Measurements from ENCODE around the gene MAP4K4. TPM values are rescaled to one million over a fixed set of nuclear protein-coding genes. Genes with fewer than 3 reads are reported as not detected.

Gene MAP4K4
- total and polyA plus RNA-seq, 5 donors, result 30.8 to 64.5 (median 61.7) TPM

DNA sequence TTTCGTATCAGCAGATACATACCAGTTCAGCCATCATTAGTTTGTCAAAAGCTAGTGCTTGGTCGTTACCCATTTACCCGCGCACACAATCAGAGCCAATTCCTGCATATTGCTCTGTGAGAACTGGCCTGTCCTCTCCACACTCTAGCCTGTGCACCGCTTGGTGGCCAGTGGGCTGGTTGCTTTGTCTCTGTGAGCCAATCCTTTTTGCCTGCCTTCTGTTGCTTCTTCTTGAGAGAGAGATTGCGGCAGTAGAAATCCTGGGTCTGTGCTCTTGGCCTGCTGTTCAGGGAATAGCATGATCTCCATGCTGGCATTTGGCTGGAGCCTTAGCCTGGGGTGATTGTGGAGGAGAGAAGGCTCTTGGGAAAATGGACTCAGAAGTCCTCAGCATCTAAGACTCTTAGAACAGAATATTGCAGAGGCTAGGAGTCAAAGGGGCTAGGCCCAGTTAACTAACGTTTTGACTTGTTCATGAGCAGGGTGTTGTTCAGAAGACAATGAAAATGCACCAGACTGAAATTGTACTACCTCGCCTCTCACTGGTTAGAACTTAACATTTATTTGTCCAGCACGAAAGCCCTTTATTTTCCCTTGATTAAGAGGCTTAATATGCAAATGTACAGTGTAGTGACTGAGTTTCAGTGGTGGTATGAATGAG is 37.1 kb downstream of the MAP4K4 start:
- no peak for ATAC-seq

DNA sequence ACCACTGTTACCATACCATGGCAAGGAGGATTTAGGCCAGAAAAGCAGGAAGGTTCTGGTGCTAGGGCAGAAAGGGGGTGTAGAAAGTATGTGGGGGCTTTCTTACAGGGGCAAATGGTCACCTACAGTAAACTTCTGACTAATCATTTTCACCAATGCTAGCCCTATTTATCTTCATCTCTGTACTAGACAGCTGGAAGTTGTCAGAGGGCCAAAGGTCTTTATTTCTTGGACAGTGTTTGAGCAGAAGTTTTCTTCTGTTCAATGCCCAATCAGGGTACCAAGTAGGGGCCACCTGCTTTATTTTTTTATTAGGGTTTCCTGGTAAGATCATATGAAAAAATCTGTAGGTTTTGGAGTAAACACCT is 37.6 kb downstream of the MAP4K4 start:
- Histone ChIP-seq H3K4me1 (ENCODE audit: control insufficient read depth, insufficient read depth, low read length) (peaks cover 28% of the 10 kb centered on the region), H3K27ac (ENCODE audit: low read length) (no peak overlapping the region), H3K27me3 (ENCODE audit: control insufficient read depth, insufficient read depth) (no peaks in the 10 kb centered on the region), H3K4me3 (ENCODE audit: low read length) (no peak overlapping the region), H3K9me3 (ENCODE audit: control insufficient read depth, low read length) (no peaks in the 10 kb centered on the region)
- DNase-seq, result no peak
- intact Hi-C loops (cut with DNase I), result no loop called here
- ATAC-seq, result no peak

More for the DNA sequence above, 37.1 kb downstream of the MAP4K4 start:
- H3K27me3 ChIP-seq (ENCODE audit: control insufficient read depth, insufficient read depth), result no peaks in the 10 kb centered on the region
- no peaks in the 10 kb centered on the region for H3K9me3 ChIP-seq (ENCODE audit: control insufficient read depth, low read length)
- no peak overlapping the region for H3K4me3 ChIP-seq (ENCODE audit: low read length)
- H3K4me1 ChIP-seq (ENCODE audit: control insufficient read depth, insufficient read depth, low read length), result peaks cover 31% of the 10 kb centered on the region
- intact Hi-C loops (cut with DNase I), result no loop called here
- WGBS, result 78% methylated on average over 9 of the region's 9 CpGs
- no peak for DNase-seq
- H3K27ac ChIP-seq (ENCODE audit: low read length), result peak overlapping the region; percentile 47

DNA sequence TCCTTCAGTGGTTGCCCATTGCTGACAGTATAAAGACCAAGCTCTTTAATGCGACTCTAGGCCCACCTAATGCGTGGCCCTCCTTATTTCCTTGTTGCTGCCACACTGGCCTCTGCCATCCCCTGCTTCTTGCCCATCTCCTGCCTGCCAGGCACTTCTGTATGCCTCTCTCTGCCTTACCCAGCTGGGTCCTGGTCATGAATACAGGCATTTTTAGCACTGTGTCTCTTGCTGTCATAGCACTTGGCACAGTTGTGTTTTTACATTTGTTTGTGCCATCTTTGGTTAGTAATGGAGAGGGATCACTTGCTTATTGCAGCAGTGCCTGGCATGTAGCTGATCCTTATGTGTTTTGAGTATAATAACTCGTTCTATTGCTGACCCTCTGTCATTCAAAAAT is 38.7 kb downstream of the MAP4K4 start:
- 63% methylated on average over 3 of the region's 3 CpGs for WGBS
- Histone ChIP-seq H3K4me3 (ENCODE audit: low read length) (no peak overlapping the region), H3K4me1 (ENCODE audit: control insufficient read depth, insufficient read depth, low read length) (peaks cover 28% of the 10 kb centered on the region), H3K27me3 (ENCODE audit: control insufficient read depth, insufficient read depth) (no peaks in the 10 kb centered on the region), H3K9me3 (ENCODE audit: control insufficient read depth, low read length) (no peaks in the 10 kb centered on the region), H3K27ac (ENCODE audit: low read length) (peak overlapping the region; percentile 88)
- DNase-seq (no peak), ATAC-seq (peak; percentile 24 to 29)
- intact Hi-C loops (cut with DNase I), result no loop called here

DNA sequence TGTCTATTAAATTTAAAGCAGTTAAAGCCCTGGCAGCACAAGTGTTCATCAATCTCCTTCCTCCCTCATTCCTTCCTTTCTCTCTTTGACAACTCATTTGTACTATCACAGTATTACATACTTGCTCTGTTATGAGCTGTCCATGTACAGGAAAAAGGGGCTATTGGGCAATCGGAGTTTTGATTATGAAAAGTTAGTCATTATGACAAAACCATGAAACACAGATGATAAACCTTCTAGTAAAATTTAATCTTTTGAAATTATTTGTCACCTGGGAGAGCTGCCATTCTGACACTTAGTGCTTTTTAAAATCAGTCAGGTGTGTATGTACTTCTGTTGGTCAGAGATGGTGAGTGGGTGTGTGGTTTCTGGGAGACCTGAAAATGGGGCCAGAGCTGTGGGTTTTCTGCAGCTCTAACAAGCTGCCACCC is 39.4 kb downstream of the MAP4K4 start:
- intact Hi-C loops (cut with DNase I), result no loop called here
- Histone ChIP-seq H3K27me3 (ENCODE audit: control insufficient read depth, insufficient read depth) (no peaks in the 10 kb centered on the region), H3K9me3 (ENCODE audit: control insufficient read depth, low read length) (no peaks in the 10 kb centered on the region), H3K4me3 (ENCODE audit: low read length) (no peak overlapping the region), H3K27ac (ENCODE audit: low read length) (peak overlapping the region; percentile 73), H3K4me1 (ENCODE audit: control insufficient read depth, insufficient read depth, low read length) (peaks cover 31% of the 10 kb centered on the region)
- ATAC-seq (peak; percentile 22 to 67), DNase-seq (no peak)
- WGBS, result 18% methylated on average over 1 of the region's 1 CpG

DNA sequence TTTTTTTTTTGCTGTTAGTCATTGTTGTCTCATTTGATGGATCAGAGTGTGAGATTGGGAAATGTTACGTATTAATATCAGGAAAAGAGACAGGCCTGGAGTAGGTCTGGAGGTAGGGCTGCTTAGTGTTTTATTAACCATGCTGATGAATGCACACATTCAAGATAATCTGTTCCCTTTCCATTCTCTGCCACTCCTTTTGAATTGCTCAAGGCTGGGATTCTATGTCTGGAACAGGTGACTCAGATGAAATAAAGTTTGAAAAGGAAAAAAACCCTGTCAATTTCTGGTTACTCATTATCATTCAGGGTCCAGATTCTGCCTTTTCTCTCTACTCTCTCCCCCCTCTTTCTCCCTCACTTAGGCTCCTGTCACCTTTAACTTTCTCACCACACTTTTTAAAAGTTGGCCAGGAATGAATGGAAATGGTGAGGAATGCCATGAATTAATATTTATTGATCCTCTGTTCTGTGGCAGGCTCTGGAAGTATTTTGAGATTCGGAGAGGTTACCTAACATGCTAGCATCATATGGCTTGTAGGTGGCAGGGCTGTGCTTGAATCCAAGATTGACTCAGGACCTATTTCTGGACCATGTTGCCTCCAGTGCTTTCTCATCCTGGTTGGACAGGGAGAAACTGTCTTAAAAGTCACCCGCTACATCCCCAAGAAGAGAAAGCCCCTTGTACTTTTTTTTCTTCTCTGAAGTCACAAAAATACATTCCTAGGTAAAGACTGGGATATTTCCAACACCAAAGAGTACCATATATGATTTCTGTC is 40.2 kb downstream of the MAP4K4 start:
- H3K4me3 ChIP-seq (ENCODE audit: low read length), result no peak overlapping the region
- WGBS, result 81% methylated on average over 3 of the region's 3 CpGs
- peaks cover 37% of the 10 kb centered on the region for H3K4me1 ChIP-seq (ENCODE audit: control insufficient read depth, insufficient read depth, low read length)
- DNase-seq, result no peak
- no peaks in the 10 kb centered on the region for H3K27me3 ChIP-seq (ENCODE audit: control insufficient read depth, insufficient read depth)
- no peak for ATAC-seq
- peak overlapping the region; percentile 30 for H3K27ac ChIP-seq (ENCODE audit: low read length)
- intact Hi-C loops (cut with DNase I), result no loop called here
- no peaks in the 10 kb centered on the region for H3K9me3 ChIP-seq (ENCODE audit: control insufficient read depth, low read length)

DNA sequence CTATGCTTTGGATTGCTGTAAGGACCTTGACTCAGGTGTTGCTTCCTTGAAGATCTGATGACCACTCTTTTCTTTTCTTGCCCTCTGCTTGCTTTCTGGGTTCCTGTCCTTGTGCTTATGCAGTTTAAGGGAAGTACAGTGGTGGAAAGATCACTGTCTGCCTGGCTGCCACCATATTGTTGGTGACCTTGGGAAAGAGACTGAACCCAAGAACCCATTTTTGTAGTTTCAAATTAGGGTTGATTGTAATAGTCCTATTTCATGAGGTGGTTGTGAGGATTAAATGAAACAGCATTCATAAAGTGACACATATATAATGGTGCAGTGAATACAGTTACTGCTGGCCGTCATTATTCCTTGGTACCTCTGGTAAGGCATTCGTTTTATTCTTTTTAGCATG is 41.1 kb downstream of the MAP4K4 start:
- WGBS, result 91% methylated on average over 2 of the region's 2 CpGs
- DNase-seq (no peak), ATAC-seq (no peak)
- intact Hi-C loops (cut with DNase I), result no loop called here
- Histone ChIP-seq H3K4me3 (ENCODE audit: low read length) (no peak overlapping the region), H3K27me3 (ENCODE audit: control insufficient read depth, insufficient read depth) (no peaks in the 10 kb centered on the region), H3K4me1 (ENCODE audit: control insufficient read depth, insufficient read depth, low read length) (peaks cover 29% of the 10 kb centered on the region), H3K9me3 (ENCODE audit: control insufficient read depth, low read length) (no peaks in the 10 kb centered on the region), H3K27ac (ENCODE audit: low read length) (peak overlapping the region; percentile 76)

DNA sequence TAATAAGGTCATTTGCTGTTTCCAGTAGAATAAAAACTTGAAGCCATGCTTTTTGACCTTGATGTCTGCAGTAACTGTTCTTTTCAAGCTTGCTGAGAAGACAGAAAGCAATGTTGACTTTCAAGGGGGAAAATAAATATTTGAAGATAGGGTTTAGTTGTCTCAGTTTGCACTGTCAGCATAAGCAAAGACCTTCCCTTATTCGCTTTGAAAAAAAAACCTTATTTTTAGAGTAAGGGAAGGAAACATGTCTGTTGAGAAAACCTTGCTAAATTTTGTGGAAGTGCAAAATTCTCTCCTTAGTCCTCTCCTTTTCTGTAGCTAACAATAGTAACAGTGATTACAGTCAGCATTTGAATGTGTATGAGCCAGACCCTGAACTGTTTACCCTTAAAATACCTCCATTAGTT is 43.1 kb downstream of the MAP4K4 start:
- Histone ChIP-seq H3K27me3 (ENCODE audit: control insufficient read depth, insufficient read depth) (no peaks in the 10 kb centered on the region), H3K4me3 (ENCODE audit: low read length) (no peak overlapping the region), H3K9me3 (ENCODE audit: control insufficient read depth, low read length) (no peaks in the 10 kb centered on the region), H3K4me1 (ENCODE audit: control insufficient read depth, insufficient read depth, low read length) (peaks cover 19% of the 10 kb centered on the region), H3K27ac (ENCODE audit: low read length) (no peak overlapping the region)
- DNase-seq, result no peak
- intact Hi-C loops (cut with DNase I), result no loop called here
- WGBS, result 60% methylated on average over 1 of the region's 1 CpG
- no peak for ATAC-seq

DNA sequence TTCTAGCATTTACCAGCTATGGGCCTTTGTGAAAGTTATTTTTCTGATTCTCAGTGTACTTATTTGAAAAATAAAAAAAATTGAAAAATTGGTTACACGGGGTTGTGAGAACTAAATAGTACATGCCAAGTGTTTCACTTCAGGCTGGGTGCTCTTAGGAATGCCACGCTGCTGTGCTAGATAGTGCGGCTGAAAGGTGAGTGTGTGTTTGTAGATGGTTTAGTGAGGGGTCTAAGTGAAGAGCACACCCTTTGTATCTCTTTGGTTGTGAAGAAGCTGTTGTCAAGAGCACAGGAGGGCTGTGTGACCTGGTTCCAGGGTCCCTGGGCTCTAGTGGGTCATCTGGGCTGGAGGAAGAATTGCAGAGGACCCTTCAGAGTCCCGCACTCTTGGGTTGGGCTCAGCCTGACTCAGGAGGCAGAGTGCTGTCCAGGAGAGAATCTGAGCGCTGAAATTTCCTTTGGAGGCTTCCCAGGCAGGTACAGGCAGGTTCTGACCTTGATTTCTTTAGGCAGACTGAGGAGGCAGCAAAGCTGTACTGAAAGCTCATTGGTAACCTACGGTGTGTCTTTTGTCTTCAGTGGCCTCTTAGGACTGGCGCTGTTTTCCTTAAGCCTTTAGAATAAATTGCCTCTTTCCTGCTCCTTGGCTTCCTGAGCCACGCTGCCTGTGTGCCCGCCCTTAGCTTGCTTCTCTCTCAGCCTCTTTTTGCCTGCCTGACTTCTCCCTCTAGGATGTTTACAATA is 44.4 kb downstream of the MAP4K4 start:
- peaks cover 19% of the 10 kb centered on the region for H3K4me1 ChIP-seq (ENCODE audit: control insufficient read depth, insufficient read depth, low read length)
- no peak overlapping the region for H3K4me3 ChIP-seq (ENCODE audit: low read length)

DNA sequence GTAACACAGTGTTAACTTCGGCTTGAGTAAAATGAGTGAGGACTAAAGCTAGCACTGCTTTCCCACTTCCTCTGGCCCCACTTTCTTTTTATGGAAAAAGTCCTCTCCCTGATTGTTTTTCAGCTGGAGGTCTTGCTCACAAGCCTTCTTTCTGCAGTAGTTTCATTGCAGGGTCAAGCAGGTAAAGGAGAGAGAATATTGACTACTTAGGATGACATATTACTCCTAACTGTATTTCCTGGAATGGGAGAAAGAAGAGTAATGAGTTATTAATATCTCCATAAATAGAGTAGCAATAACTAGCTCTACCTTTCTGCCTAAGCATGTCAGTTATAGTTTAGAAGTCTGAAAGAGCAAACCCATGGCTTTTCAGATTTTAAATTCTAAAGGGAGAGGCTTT is 45.0 kb downstream of the MAP4K4 start:
- Histone ChIP-seq H3K4me3 (ENCODE audit: low read length) (no peak overlapping the region), H3K9me3 (ENCODE audit: control insufficient read depth, low read length) (no peaks in the 10 kb centered on the region), H3K27ac (ENCODE audit: low read length) (peak overlapping the region; percentile 89), H3K4me1 (ENCODE audit: control insufficient read depth, insufficient read depth, low read length) (peaks cover 19% of the 10 kb centered on the region), H3K27me3 (ENCODE audit: control insufficient read depth, insufficient read depth) (no peaks in the 10 kb centered on the region)
- ATAC-seq (no peak), DNase-seq (no peak)
- 6% methylated on average over 1 of the region's 1 CpG for WGBS
- intact Hi-C loops (cut with DNase I), result no loop called here

More for the DNA sequence above, 44.4 kb downstream of the MAP4K4 start:
- intact Hi-C loops (cut with DNase I), result no loop called here
- WGBS, result 43% methylated on average over 9 of the region's 9 CpGs
- ATAC-seq, result peak; percentile 32 to 62
- DNase-seq, result peak in 1 of 3 donors; percentile 34
- no peaks in the 10 kb centered on the region for H3K9me3 ChIP-seq (ENCODE audit: control insufficient read depth, low read length)
- H3K27ac ChIP-seq (ENCODE audit: low read length), result peak overlapping the region; percentile 89
- H3K27me3 ChIP-seq (ENCODE audit: control insufficient read depth, insufficient read depth), result no peaks in the 10 kb centered on the region

DNA sequence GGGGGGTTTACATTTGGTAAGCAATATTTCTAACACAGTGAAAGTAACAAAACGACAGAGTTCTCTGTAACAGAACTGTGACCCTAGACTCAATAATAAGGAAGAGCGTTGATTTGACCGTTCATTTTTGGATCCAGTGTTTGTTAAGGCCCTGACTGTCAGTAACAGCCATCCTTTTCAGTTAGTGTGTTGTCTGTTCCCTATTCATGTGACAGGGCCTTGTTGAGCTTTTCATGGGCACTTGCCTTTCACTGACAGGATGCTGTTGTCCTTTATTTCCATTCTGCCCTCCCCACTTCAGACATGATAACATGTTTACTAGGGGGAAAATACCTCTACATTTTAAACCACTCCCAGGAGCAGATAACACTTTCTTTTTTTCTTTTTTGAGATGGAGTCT is 45.8 kb downstream of the MAP4K4 start:
- intact Hi-C loops (cut with DNase I), result no loop called here
- WGBS, result 53% methylated on average over 3 of the region's 3 CpGs
- Histone ChIP-seq H3K27ac (ENCODE audit: low read length) (no peak overlapping the region), H3K4me1 (ENCODE audit: control insufficient read depth, insufficient read depth, low read length) (peaks cover 19% of the 10 kb centered on the region), H3K27me3 (ENCODE audit: control insufficient read depth, insufficient read depth) (no peaks in the 10 kb centered on the region), H3K9me3 (ENCODE audit: control insufficient read depth, low read length) (no peaks in the 10 kb centered on the region), H3K4me3 (ENCODE audit: low read length) (no peak overlapping the region)
- ATAC-seq (peak in 1 of 2 donors; percentile 45), DNase-seq (no peak)

DNA sequence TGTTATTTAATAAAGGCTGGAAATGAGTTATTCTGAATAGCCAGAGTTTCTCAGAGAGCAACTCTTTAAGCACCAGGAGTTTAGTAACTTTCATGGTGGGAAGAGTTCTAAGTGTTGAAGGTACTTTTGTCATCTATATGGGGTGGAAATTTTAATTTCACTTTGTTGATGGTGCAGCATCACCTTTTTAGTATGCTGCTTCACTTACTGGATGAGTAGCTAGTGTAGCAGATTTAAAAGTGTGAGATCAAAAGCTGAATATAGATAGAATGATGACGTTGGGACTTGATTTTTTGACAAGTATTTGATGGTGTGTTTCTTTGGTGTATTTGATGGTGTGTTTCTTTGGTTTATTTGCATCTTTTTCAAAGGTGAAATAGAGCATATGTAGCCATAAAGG is 47.3 kb downstream of the MAP4K4 start:
- intact Hi-C loops (cut with DNase I), result no loop called here
- Histone ChIP-seq H3K4me1 (ENCODE audit: control insufficient read depth, insufficient read depth, low read length) (peaks cover 19% of the 10 kb centered on the region), H3K27ac (ENCODE audit: low read length) (no peak overlapping the region), H3K4me3 (ENCODE audit: low read length) (no peak overlapping the region), H3K27me3 (ENCODE audit: control insufficient read depth, insufficient read depth) (no peaks in the 10 kb centered on the region), H3K9me3 (ENCODE audit: control insufficient read depth, low read length) (no peaks in the 10 kb centered on the region)
- ATAC-seq (no peak), DNase-seq (no peak)
- 39% methylated on average over 1 of the region's 1 CpG for WGBS

Measured in right cardiac atrium (tissue), 5 donors.